Naive thymus-derived CD8-positive, alpha-beta T cell (primary cell): ENCODE measurements around the gene RPS15. TPM values are rescaled to one million over a fixed set of nuclear protein-coding genes. Genes with fewer than 3 reads are reported as not detected.
A peak's percentile ranks its signal among the peaks of the same experiment; 100 is the strongest.

Source experiments
- ATAC-seq, 2 donors: fragments of 150-1000 bp; cut with Tn5 transposase in 1 of 2; sonication (Bioruptor Pico), chemical (Tn5 transposase) in 1 of 2; 1 replicate in 1 of 2; 2 replicates in 1 of 2; pipeline ENCODE4 v1.10.0; 2021; ENCODE audit warnings: mild to moderate bottlenecking in 2 of 2, moderate library complexity in 2 of 2
- POLR2A ChIA-PET: fragments of 350-600 bp; sonication (Branson Sonifier 250); formaldehyde crosslinking; loops from one replicate; lab custom pipeline; 2021; ENCODE audit warnings: antibody characterized with exemption; lab: Charles Lee
- DNase-seq, 10 donors: peaks; one replicate each; pipeline versions ENCODE4 v3.0.0 to v3.0.0-alpha.2; 2020 to 2022
- H3K27ac Mint-ChIP-seq, 10 donors: one replicate each; pipeline ENCODE4 v1.8.0; 2020 to 2022; ENCODE audit warnings: mild to moderate bottlenecking in 10 of 10, mixed read lengths in 10 of 10, moderate library complexity in 4 of 10, inconsistent platforms in 1 of 10
- H3K27me3 Mint-ChIP-seq, 5 donors: one replicate each; pipeline ENCODE4 v1.8.0; 2021 to 2022; ENCODE audit warnings: mixed read lengths in 5 of 5
- H3K36me3 Mint-ChIP-seq, 3 donors: one replicate each; pipeline ENCODE4 v1.8.0; 2020 to 2022; ENCODE audit warnings: mixed read lengths in 3 of 3, mild to moderate bottlenecking in 2 of 3, inconsistent platforms in 1 of 3
- H3K4me1 Mint-ChIP-seq, 4 donors: one replicate each; pipeline ENCODE4 v1.8.0; 2021 to 2022; ENCODE audit warnings: mixed read lengths in 4 of 4
- H3K4me3 Mint-ChIP-seq, 10 donors: one replicate each; pipeline ENCODE4 v1.8.0; 2020 to 2022; ENCODE audit warnings: mild to moderate bottlenecking in 10 of 10, mixed read lengths in 10 of 10, moderate library complexity in 6 of 10, inconsistent platforms in 1 of 10
- H3K9me3 Mint-ChIP-seq, 9 donors: one replicate each; pipeline ENCODE4 v1.8.0; 2020 to 2022; ENCODE audit warnings: mixed read lengths in 9 of 9, mild to moderate bottlenecking in 3 of 9, inconsistent platforms in 1 of 9, moderate library complexity in 1 of 9
- polyA plus RNA-seq, 3 donors: library from polyadenylated mRNA; unstranded; fragments of 300-500 nt; fragmentation: Illumina TruSeq; gene quantifications; one replicate each; pipeline ENCODE4 v1.2.3, GENCODE V29; 2021
- total RNA-seq, 8 experiments: library from RNA in 2 of 8; stranded (reverse) in 2 of 8; gene quantifications; one replicate each; pipeline ENCODE4 v1.2.3 and lab custom pipeline; 2021 to 2026

Gene RPS15
- total and polyA plus RNA-seq, 5 experiments from 2014 or later: 1,886 to 4,304 (median 3,438) TPM

GRCh38 chr19:1407528-1408299 lies 30.5 kb upstream of the RPS15 start, which contains the start of gene DAZAP1:
Gene DAZAP1 (plus strand): TSS chr19:1407586. CDS start chr19:1407774, 188 bp downstream.
- POLR2A ChIA-PET: interaction anchor here (1.3 to 2.5 kb wide), 3 partner anchors 25 to 138 kb away, joined by 3 to 16 read pairs (median 6); partner anchors contain the start of gene CIRBP
- peaks cover 32 to 55% (median 48%) of the 10 kb centered on the region in 4 donors for H3K4me1 Mint-ChIP-seq
- no peaks in the 10 kb centered on the region for H3K9me3 Mint-ChIP-seq
- peak; percentile 31 to 72 (median 49) for DNase-seq
- H3K27me3 Mint-ChIP-seq: peaks cover 0 to 6% (median 0%) of the 10 kb centered on the region in 5 donors
- H3K27ac Mint-ChIP-seq: peak within 1 kb of the TSS in 9 of 10 donors; percentile 79 to 97 (median 90)
- peak within 1 kb of the TSS; percentile 76 to 97 (median 91) for H3K4me3 Mint-ChIP-seq
- ATAC-seq: peak; percentile 3 to 36
- peaks cover 0 to 24% (median 0%) of the 10 kb centered on the region in 3 donors for H3K36me3 Mint-ChIP-seq

GRCh38 chr19:1408300-1409203 lies 29.6 kb upstream of the RPS15 start:
- H3K36me3 Mint-ChIP-seq: peaks cover 0 to 32% (median 0%) of the 10 kb centered on the region in 3 donors
- peak; percentile 29 to 43 for ATAC-seq
- H3K4me3 Mint-ChIP-seq: peak overlapping the region; percentile 89 to 97 (median 93)
- H3K27ac Mint-ChIP-seq: peak overlapping the region; percentile 91 to 98 (median 95)
- POLR2A ChIA-PET: interaction anchor here (0.5 to 2.5 kb wide), 11 partner anchors 10 to 1209 kb away, joined by 3 to 16 read pairs (median 3); partner anchors contain the start of genes CIRBP and FAM174C
- DNase-seq: peak; percentile 39 to 77 (median 59)
- H3K27me3 Mint-ChIP-seq: peaks cover 0 to 1% (median 0%) of the 10 kb centered on the region in 5 donors
- no peaks in the 10 kb centered on the region for H3K9me3 Mint-ChIP-seq
- peaks cover 30 to 59% (median 52%) of the 10 kb centered on the region in 4 donors for H3K4me1 Mint-ChIP-seq

DNA sequence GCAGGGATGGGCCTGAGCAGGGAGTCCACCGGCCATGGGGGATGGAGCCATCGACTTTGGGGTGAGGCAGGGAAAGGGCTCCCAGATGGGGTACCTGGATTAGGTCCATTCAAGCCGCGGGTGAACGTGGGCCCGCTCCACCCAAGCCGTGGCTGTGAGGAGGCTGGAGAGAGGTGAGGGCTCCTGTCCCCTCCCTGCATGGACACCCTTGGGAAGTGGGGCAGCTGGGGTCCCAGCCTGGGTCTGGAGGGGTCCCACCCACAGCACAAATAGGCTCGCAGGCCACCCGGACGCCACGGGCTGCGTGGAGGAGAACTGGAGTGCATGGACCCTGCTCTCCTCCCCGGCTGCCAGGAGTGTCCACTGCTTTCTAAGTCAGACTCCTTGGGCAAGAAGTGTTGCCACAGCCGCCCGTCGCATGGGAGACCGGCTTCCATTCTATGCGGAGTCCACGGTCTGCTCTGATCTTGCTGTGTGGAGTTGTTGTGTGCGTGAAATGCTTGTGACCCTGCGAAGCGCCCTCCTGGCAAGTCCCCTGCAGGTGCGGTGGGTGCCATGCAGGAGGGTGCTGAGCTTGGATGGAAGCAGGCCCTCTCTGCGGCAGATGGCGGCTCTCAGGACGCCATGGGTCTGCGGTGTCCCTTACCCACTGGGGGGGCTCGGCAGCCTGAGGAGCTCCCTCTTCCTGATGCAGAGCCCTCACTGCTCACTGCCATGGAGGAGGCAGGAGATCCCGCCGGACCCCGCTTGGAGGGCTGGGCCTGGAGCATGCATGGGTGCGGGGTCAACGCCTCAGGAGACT lies 28.8 kb upstream of the RPS15 start:
- no peaks in the 10 kb centered on the region for H3K9me3 Mint-ChIP-seq
- POLR2A ChIA-PET: interaction anchor here (0.5 to 2.5 kb wide), 13 partner anchors 9 to 140 kb away, joined by 3 to 16 read pairs (median 3); partner anchors contain the start of genes CIRBP, FAM174C and REEP6
- H3K4me1 Mint-ChIP-seq: peaks cover 30 to 62% (median 60%) of the 10 kb centered on the region in 4 donors
- H3K27me3 Mint-ChIP-seq: no peaks in the 10 kb centered on the region
- H3K36me3 Mint-ChIP-seq: peaks cover 0 to 36% (median 0%) of the 10 kb centered on the region in 3 donors
- ATAC-seq: no peak
- H3K4me3 Mint-ChIP-seq: peak overlapping the region; percentile 89 to 97 (median 93)
- H3K27ac Mint-ChIP-seq: peak overlapping the region; percentile 91 to 98 (median 95)
- no peak for DNase-seq

DNA sequence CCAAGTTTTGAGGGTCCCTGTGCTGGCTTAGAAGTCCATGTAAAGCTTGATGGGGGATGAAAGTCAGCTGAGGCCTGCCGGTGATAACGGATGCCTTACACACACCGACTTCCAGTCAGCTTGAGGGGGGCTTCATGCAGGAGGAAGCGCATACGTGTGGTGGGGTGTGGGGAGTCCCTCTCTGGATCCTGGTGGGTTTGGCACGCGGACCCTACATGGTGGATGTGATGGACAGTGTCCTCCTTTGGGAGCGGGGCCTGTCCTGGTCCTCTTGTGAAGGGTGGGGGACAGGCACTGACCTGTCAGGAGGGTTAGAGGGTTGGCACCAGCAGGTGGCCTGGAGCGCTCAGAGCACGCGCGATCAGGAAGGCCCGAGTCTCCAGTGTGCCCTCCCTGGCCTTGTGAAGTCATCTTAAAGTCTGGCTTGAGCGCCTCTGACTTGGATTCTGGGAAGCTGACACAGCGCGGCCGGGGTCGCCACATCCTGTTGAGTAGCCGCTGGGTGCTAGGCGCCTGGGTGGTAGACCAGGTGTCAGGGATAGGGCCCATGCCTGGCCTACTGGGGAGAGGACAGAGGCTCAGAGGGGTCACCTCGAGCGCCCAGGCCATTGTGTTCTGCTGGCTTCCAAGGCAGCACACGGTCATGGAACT lies 27.9 kb upstream of the RPS15 start:
- ATAC-seq: no peak
- peaks cover 34 to 68% (median 67%) of the 10 kb centered on the region in 4 donors for H3K4me1 Mint-ChIP-seq
- H3K27me3 Mint-ChIP-seq: no peaks in the 10 kb centered on the region
- H3K27ac Mint-ChIP-seq: peak overlapping the region; percentile 60 to 98 (median 90)
- peaks cover 0 to 42% (median 0%) of the 10 kb centered on the region in 3 donors for H3K36me3 Mint-ChIP-seq
- DNase-seq: no peak
- H3K4me3 Mint-ChIP-seq: peak overlapping the region; percentile 74 to 97 (median 93)
- H3K9me3 Mint-ChIP-seq: no peaks in the 10 kb centered on the region
- POLR2A ChIA-PET: interaction anchor here (0.5 to 2.5 kb wide), 9 partner anchors 8 to 141 kb away, joined by 3 to 16 read pairs (median 4); partner anchors contain the start of genes CIRBP, FAM174C and REEP6

GRCh38 chr19:1410789-1411188 lies 27.4 kb upstream of the RPS15 start:
- no peak for ATAC-seq
- Mint-ChIP-seq H3K4me1 (peaks cover 36 to 73% (median 71%) of the 10 kb centered on the region in 4 donors), H3K4me3 (peak overlapping the region; percentile 74 to 97 (median 93)), H3K27ac (peak overlapping the region; percentile 60 to 98 (median 90)), H3K9me3 (no peaks in the 10 kb centered on the region), H3K36me3 (peaks cover 0 to 46% (median 1%) of the 10 kb centered on the region in 3 donors), H3K27me3 (no peaks in the 10 kb centered on the region)
- POLR2A ChIA-PET: interaction anchor here (1.4 kb wide), 1 partner anchor 136 kb away, joined by 3 read pairs; the partner anchor contains the start of gene FAM174C
- DNase-seq: no peak

GRCh38 chr19:1411255-1412191 lies 26.7 kb upstream of the RPS15 start:
- peak in 6 of 10 donors; percentile 15 to 50 (median 42) for DNase-seq
- Mint-ChIP-seq H3K27me3 (no peaks in the 10 kb centered on the region), H3K4me1 (peaks cover 39 to 77% (median 75%) of the 10 kb centered on the region in 4 donors), H3K27ac (peak overlapping the region; percentile 76 to 98 (median 90)), H3K36me3 (peaks cover 0 to 51% (median 2%) of the 10 kb centered on the region in 3 donors), H3K9me3 (no peaks in the 10 kb centered on the region), H3K4me3 (peak overlapping the region; percentile 74 to 97 (median 93))
- ATAC-seq: no peak
- POLR2A ChIA-PET: interaction anchor here (1.4 to 1.6 kb wide), 2 partner anchors 22 to 136 kb away, joined by 3 read pairs; partner anchors contain the start of gene FAM174C

DNA sequence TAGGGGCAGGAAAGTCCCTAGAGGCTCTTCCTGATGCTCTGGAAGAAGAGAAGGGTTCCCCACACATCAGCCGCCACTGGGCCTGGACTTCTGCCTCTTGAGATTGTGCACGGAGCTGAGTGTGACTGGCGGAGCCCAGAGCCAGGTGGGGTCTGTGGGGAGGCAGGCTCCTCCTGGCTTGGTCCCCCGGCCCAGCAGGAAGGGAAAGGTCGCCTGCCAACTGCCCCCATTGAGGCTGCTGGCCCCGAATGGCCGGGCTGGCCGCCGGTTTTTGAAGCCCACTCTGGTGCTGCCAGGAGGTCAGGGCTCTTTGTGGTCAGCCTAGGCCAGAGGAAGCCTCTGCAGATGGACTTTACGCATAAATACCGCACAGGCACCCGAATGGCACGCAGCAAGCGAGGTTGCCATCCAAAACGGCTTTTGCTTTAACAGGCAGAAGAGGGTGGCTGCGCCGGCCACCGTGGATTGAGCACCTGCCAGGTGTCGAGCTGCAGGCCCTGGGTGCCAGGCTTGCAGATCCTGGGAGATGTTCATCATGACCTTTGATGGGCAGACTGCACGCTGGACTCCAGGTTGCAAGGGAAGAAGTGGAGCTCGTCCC lies 25.8 kb upstream of the RPS15 start:
- no peak for ATAC-seq
- DNase-seq: no peak
- Mint-ChIP-seq H3K4me3 (peak overlapping the region in 7 of 10 donors; percentile 72 to 97 (median 90)), H3K27ac (peak overlapping the region in 7 of 10 donors; percentile 70 to 98 (median 91)), H3K36me3 (peaks cover 0 to 54% (median 2%) of the 10 kb centered on the region in 3 donors), H3K4me1 (peaks cover 40 to 83% (median 79%) of the 10 kb centered on the region in 4 donors), H3K9me3 (no peaks in the 10 kb centered on the region), H3K27me3 (no peaks in the 10 kb centered on the region)
- POLR2A ChIA-PET: interaction anchor here (0.8 to 1.6 kb wide), 5 partner anchors 21 to 534 kb away, joined by 3 to 4 read pairs (median 3); partner anchors contain the start of genes CIRBP and FAM174C

- ATAC-seq (no peak), DNase-seq (no peak)
- Mint-ChIP-seq H3K27me3 (no peaks in the 10 kb centered on the region), H3K36me3 (peaks cover 0 to 62% (median 2%) of the 10 kb centered on the region in 3 donors), H3K4me1 (peaks cover 42 to 89% (median 83%) of the 10 kb centered on the region in 4 donors), H3K27ac (peak overlapping the region in 9 of 10 donors; percentile 9 to 68 (median 53)), H3K4me3 (peak overlapping the region in 8 of 10 donors; percentile 9 to 52 (median 30)), H3K9me3 (no peaks in the 10 kb centered on the region)
- POLR2A ChIA-PET: interaction anchor here (0.8 to 1.6 kb wide), 4 partner anchors 20 to 533 kb away, joined by 3 to 4 read pairs (median 3); partner anchors contain the start of gene CIRBP
Observed at GRCh38 chr19:1412995-1413800, 25.0 kb upstream of the RPS15 start.
